Upper lobe of left lung (tissue), 4 donors: ENCODE measurements around the gene MAP2K7.

Source experiments
- CTCF ChIP-seq, 6 experiments: fragments of 450-650 bp in 4 of 6; fragments of 200-600 bp in 2 of 6; sonication (generic) in 2 of 6; IDR thresholded peaks; one replicate each; pipeline ENCODE4 v1.5.1; 2016 to 2019; ENCODE audit warnings: antibody characterized with exemption in 6 of 6
- EP300 ChIP-seq, 4 donors: sonication (generic); formaldehyde crosslinking; IDR thresholded peaks; one replicate each; pipeline ENCODE4 v1.5.1; 2017; ENCODE audit warnings: antibody characterized with exemption in 4 of 4, control low read depth in 2 of 4
- POLR2A ChIP-seq, 4 donors: fragments of 450-650 bp; IDR thresholded peaks; one replicate each; pipeline ENCODE4 v1.5.1; 2016 to 2017; ENCODE audit warnings: antibody characterized with exemption in 4 of 4, mild to moderate bottlenecking in 2 of 4
- POLR2AphosphoS5 ChIP-seq, 2 donors: sonication (generic); formaldehyde crosslinking; IDR thresholded peaks; one replicate each; pipeline ENCODE4 v1.5.1; 2017; ENCODE audit warnings: antibody characterized with exemption in 2 of 2

DNA sequence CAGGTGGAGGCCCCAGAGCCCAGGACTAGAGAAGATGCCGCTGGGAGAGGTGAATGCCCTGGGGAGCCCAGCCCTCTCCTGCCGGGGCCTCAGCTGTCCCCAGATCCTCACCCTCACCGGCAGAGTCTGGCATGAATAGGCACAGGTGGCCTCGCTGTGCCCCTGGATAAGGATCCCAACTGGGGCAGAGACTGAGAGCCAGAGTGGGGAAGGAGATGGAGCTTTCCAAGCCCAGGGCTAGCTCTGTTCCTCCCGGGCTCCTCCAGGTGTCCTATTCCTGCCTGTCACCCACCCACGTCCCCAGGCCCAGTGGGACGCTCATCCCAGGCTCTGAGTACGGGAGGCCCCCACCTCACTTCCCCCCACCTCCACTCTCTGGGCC lies 46.0 kb upstream of the MAP2K7 start:
- no peak for TF ChIP-seq CTCF (IDR thresholded peaks at IDR 0.05)
- TF ChIP-seq POLR2A (IDR thresholded peaks at IDR 0.05): no peak
- no peak for TF ChIP-seq POLR2AphosphoS5 (IDR thresholded peaks at IDR 0.05)
- no peak for TF ChIP-seq EP300 (IDR thresholded peaks at IDR 0.05)
